Trophoblast cell (in vitro differentiated cells and primary cell): ENCODE data around the gene C3orf22.

Source experiments
- DNase-seq, 2 donors: peaks; one replicate each; pipeline ENCODE4 v3.0.0-alpha.2; 2016
- H2AFZ ChIP-seq: 2 replicates; pipeline ENCODE4 v1.6.1; 2013; ENCODE audit warnings: low read length, moderate library complexity, mild to moderate bottlenecking; ENCODE audit not compliant: insufficient read depth, poor library complexity
- H2AK5ac ChIP-seq: 2 replicates; pipeline ENCODE4 v1.6.1; 2013; ENCODE audit warnings: mild to moderate bottlenecking, low read length
- H2BK120ac ChIP-seq: 2 replicates; pipeline ENCODE4 v1.6.1; 2013; ENCODE audit warnings: low read length, mild to moderate bottlenecking, moderate library complexity; ENCODE audit not compliant: insufficient read depth, poor library complexity
- H2BK12ac ChIP-seq: 2 replicates; pipeline ENCODE4 v1.6.1; 2013; ENCODE audit warnings: mild to moderate bottlenecking, low read length, moderate library complexity
- H2BK5ac ChIP-seq: 2 replicates; pipeline ENCODE4 v1.6.1; 2013; ENCODE audit warnings: low read length, low read depth, moderate library complexity, mild to moderate bottlenecking; ENCODE audit not compliant: poor library complexity
- H3K14ac ChIP-seq: 2 replicates; pipeline ENCODE4 v1.6.1; 2013; ENCODE audit warnings: mild to moderate bottlenecking, low read length
- H3K18ac ChIP-seq: 2 replicates; pipeline ENCODE4 v1.6.1; 2013; ENCODE audit warnings: mild to moderate bottlenecking, low read length
- H3K23ac ChIP-seq: 2 replicates; pipeline ENCODE4 v1.6.1; 2013; ENCODE audit warnings: low read length
- H3K27ac ChIP-seq: 2 replicates; pipeline ENCODE4 v1.5.1; 2013; ENCODE audit warnings: low read depth, mild to moderate bottlenecking, inconsistent platforms, low read length, moderate library complexity
- H3K27me3 ChIP-seq: 2 replicates; pipeline ENCODE4 v1.6.1; 2013; ENCODE audit warnings: inconsistent platforms, mild to moderate bottlenecking, low read length, moderate library complexity; ENCODE audit not compliant: insufficient read depth
- H3K36me3 ChIP-seq, 2 experiments: 1 replicate in 1 of 2; 2 replicates in 1 of 2; pipeline ENCODE4 v1.6.1; 2013; ENCODE audit warnings: low read length in 2 of 2, mild to moderate bottlenecking in 2 of 2, moderate library complexity in 1 of 2; ENCODE audit not compliant: insufficient read depth in 2 of 2, control insufficient read depth in 1 of 2
- H3K4ac ChIP-seq: 2 replicates; pipeline ENCODE4 v1.6.1; 2013; ENCODE audit warnings: low read depth, mild to moderate bottlenecking, low read length, moderate library complexity
- H3K4me1 ChIP-seq, 2 experiments: 1 replicate in 1 of 2; 2 replicates in 1 of 2; pipeline ENCODE4 v1.6.1; 2013; ENCODE audit warnings: low read length in 2 of 2, mild to moderate bottlenecking in 2 of 2, moderate library complexity in 1 of 2; ENCODE audit not compliant: insufficient read depth in 2 of 2, control insufficient read depth in 1 of 2
- H3K4me2 ChIP-seq: 2 replicates; pipeline ENCODE4 v1.6.1; 2013; ENCODE audit warnings: inconsistent platforms, mild to moderate bottlenecking, low read length, moderate library complexity
- H3K4me3 ChIP-seq: 2 replicates; pipeline ENCODE4 v1.5.1; 2013; ENCODE audit warnings: mild to moderate bottlenecking, low read depth, low read length, inconsistent platforms
- H3K79me1 ChIP-seq: one replicate; pipeline ENCODE4 v1.6.1; 2013; ENCODE audit warnings: low read length
- H3K79me2 ChIP-seq: 2 replicates; pipeline ENCODE4 v1.6.1; 2013; ENCODE audit warnings: low read length, mild to moderate bottlenecking; ENCODE audit not compliant: control insufficient read depth, insufficient read depth, poor library complexity
- H3K9ac ChIP-seq: 2 replicates; pipeline ENCODE4 v1.6.1; 2013; ENCODE audit warnings: mild to moderate bottlenecking, low read length
- H3K9me3 ChIP-seq: 2 replicates; pipeline ENCODE4 v1.6.1; 2013; ENCODE audit warnings: low read depth, mild to moderate bottlenecking, control low read depth, inconsistent platforms, low read length; ENCODE audit not compliant: insufficient read depth
- H4K12ac ChIP-seq: 2 replicates; pipeline ENCODE4 v1.6.1; 2013; ENCODE audit warnings: low read depth, mild to moderate bottlenecking, low read length, moderate library complexity
- H4K8ac ChIP-seq: 2 replicates; pipeline ENCODE4 v1.6.1; 2013; ENCODE audit warnings: low read depth, mild to moderate bottlenecking, low read length, moderate library complexity
- H4K91ac ChIP-seq: one replicate; pipeline ENCODE4 v1.6.1; 2013; ENCODE audit warnings: low read depth, mild to moderate bottlenecking, low read length, moderate library complexity
- WGBS: extraction: QIAGEN DNeasy Blood & Tissue Kit; methylation state at CpG from one replicate; pipeline ENCODE4 v1.1.7; 2013; ENCODE audit warnings: missing lambda C conversion rate; ENCODE audit not compliant: insufficient read length, insufficient coverage; ENCODE audit errors: extremely low coverage; 5-methylcytosine and 5-hydroxymethylcytosine counted together

C3orf22 gene

DNA sequence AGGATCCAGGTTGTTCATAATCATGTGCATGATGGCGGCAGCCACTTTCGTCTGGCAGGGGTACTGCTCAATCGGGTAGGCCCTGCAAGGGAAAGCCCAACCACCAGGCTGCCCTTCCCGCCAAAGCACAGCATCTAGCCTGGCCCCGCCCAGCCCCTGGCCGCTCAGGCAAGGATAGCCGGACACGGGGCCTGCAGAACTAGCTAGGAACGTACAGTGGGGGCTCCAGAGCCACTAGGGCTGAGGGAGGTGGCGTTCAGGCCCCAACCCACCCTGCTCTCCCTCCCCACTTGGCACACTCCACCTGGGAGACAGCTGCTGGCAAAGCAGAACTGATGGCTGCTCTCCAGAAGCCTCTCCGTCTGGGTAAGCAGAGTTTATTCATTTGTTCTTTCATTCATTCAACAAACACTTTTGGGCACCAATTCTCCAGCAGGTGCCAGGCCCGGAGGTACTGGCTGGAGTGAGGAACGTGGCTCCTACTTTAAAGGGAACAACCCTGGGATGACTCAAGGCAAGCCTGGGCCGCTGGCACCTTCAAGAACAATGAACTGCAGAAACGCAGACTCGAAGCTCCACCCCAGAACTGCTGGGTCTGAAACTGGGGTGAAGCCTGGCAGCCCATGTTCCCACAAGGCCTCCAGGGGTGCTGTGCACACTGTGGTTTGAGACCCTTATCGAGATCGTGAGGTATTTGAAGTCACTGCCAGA lies 49.0 kb downstream of the C3orf22 start:
- H3K27ac ChIP-seq, result no peak overlapping the region
- no peak overlapping the region for H2BK5ac ChIP-seq
- H4K8ac ChIP-seq, result no peak overlapping the region
- DNase-seq, result no peak
- H3K4ac ChIP-seq, result no peak overlapping the region
- no peak overlapping the region for H3K18ac ChIP-seq
- H3K14ac ChIP-seq, result no peak overlapping the region
- no peak overlapping the region for H3K4me3 ChIP-seq
- no peaks in the 10 kb centered on the region for H3K9me3 ChIP-seq
- H4K12ac ChIP-seq, result no peak overlapping the region
- no peaks in the 10 kb centered on the region for H3K79me2 ChIP-seq
- no peak overlapping the region for H2AFZ ChIP-seq
- no peak overlapping the region for H2BK12ac ChIP-seq
- H3K23ac ChIP-seq, result no peak overlapping the region
- H3K4me2 ChIP-seq, result no peak overlapping the region
- no CpG with 5 or more reads among the region's 18 CpGs for WGBS
- no peaks in the 10 kb centered on the region for H3K4me1 ChIP-seq
- no peak overlapping the region for H4K91ac ChIP-seq
- no peak overlapping the region for H2BK120ac ChIP-seq
- H2AK5ac ChIP-seq, result no peak overlapping the region
- H3K36me3 ChIP-seq, result no peaks in the 10 kb centered on the region
- H3K79me1 ChIP-seq, result no peaks in the 10 kb centered on the region
- H3K9ac ChIP-seq, result no peak overlapping the region
- H3K27me3 ChIP-seq, result no peaks in the 10 kb centered on the region

DNA sequence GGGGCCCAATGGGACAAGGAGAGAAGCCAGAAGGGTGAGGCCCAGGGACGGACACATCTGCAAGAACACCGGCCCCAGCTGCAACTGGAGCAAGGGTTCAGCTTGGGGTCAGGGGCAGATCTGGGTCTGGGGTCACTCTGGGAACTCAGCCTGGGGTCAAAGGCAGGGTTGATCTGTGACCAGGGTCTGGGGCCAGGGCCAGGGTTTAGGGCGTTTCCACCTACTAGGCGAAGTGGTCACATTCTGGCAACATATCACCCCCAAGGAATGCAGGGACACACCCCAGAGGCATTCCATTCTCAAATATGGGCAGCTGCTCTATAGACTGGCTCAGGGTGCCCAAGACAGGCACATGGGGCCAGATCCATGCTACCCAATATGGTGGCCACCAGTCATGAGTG lies 50.2 kb downstream of the C3orf22 start:
- Histone ChIP-seq H3K4me1 (no peaks in the 10 kb centered on the region), H3K79me1 (no peaks in the 10 kb centered on the region), H2BK5ac (no peak overlapping the region), H2AFZ (no peak overlapping the region), H4K8ac (no peak overlapping the region), H3K23ac (no peak overlapping the region), H3K27me3 (no peaks in the 10 kb centered on the region), H3K4me2 (no peak overlapping the region), H3K14ac (no peak overlapping the region), H3K4ac (no peak overlapping the region), H3K9me3 (peaks cover 2% of the 10 kb centered on the region), H3K79me2 (no peaks in the 10 kb centered on the region), H3K36me3 (no peaks in the 10 kb centered on the region), H2BK12ac (no peak overlapping the region), H4K91ac (no peak overlapping the region), H4K12ac (no peak overlapping the region), H2AK5ac (no peak overlapping the region), H3K4me3 (no peak overlapping the region), H3K9ac (no peak overlapping the region), H3K18ac (no peak overlapping the region), H3K27ac (no peak overlapping the region), H2BK120ac (no peak overlapping the region)
- WGBS, result no CpG with 5 or more reads among the region's 4 CpGs
- no peak for DNase-seq

DNA sequence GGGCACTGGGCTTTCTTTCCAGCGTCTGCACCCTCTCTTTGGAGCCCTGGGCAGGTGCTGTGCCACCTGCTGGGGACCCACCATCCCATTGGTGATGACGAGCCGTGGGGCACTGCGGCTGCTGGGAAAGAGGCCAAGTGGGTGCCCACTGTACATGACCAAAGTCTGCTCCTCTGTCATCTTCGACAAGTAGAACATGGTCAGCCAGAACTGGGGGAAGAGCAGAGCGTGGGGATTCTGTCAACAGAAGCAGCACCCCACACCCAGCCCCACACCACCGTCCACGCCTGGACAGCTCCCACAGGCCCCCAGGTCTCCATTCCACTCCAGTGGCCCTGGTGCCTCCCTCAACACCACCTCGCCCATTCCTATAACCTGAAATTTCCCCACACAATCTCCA lies 50.8 kb downstream of the C3orf22 start:
- Histone ChIP-seq H3K79me2 (no peaks in the 10 kb centered on the region), H3K18ac (no peak overlapping the region), H3K14ac (no peak overlapping the region), H3K27me3 (no peaks in the 10 kb centered on the region), H4K8ac (no peak overlapping the region), H4K91ac (no peak overlapping the region), H3K9ac (no peak overlapping the region), H2BK120ac (no peak overlapping the region), H4K12ac (no peak overlapping the region), H3K4me3 (no peak overlapping the region), H3K9me3 (peaks cover 5% of the 10 kb centered on the region), H3K4me2 (no peak overlapping the region), H3K23ac (no peak overlapping the region), H3K4me1 (no peaks in the 10 kb centered on the region), H2AFZ (no peak overlapping the region), H3K36me3 (no peaks in the 10 kb centered on the region), H3K27ac (no peak overlapping the region), H3K79me1 (no peaks in the 10 kb centered on the region), H2AK5ac (no peak overlapping the region), H2BK12ac (no peak overlapping the region), H2BK5ac (no peak overlapping the region), H3K4ac (no peak overlapping the region)
- WGBS, result no CpG with 5 or more reads among the region's 9 CpGs
- DNase-seq, result no peak

- H3K27me3 ChIP-seq, result no peaks in the 10 kb centered on the region
- H2AK5ac ChIP-seq, result no peak overlapping the region
- WGBS, result no CpG with 5 or more reads among the region's 10 CpGs
- H4K91ac ChIP-seq, result no peak overlapping the region
- H2BK5ac ChIP-seq, result no peak overlapping the region
- H2BK120ac ChIP-seq, result no peak overlapping the region
- no peak overlapping the region for H2BK12ac ChIP-seq
- H3K79me2 ChIP-seq, result no peaks in the 10 kb centered on the region
- H3K9me3 ChIP-seq, result peaks cover 9% of the 10 kb centered on the region
- no peak overlapping the region for H2AFZ ChIP-seq
- H4K8ac ChIP-seq, result no peak overlapping the region
- no peak for DNase-seq
- H3K4me1 ChIP-seq, result no peaks in the 10 kb centered on the region
- no peak overlapping the region for H3K27ac ChIP-seq
- no peak overlapping the region for H3K4me2 ChIP-seq
- H3K14ac ChIP-seq, result no peak overlapping the region
- H3K9ac ChIP-seq, result no peak overlapping the region
- no peak overlapping the region for H3K4me3 ChIP-seq
- no peak overlapping the region for H4K12ac ChIP-seq
- no peaks in the 10 kb centered on the region for H3K79me1 ChIP-seq
- no peak overlapping the region for H3K4ac ChIP-seq
- H3K23ac ChIP-seq, result no peak overlapping the region
- H3K36me3 ChIP-seq, result no peaks in the 10 kb centered on the region
- no peak overlapping the region for H3K18ac ChIP-seq
These were observed 55.0 kb downstream of the C3orf22 start for GRCh38 chr3:126503701-126504100.
